Kidney capillary endothelial cell (primary cell): Measurements from ENCODE around the gene PRKN.

Source experiments
- DNase-seq: peaks from one replicate; pipeline ENCODE4 v3.0.0-alpha.2; 2018; ENCODE audit warnings: low spot score

Gene PRKN

DNA sequence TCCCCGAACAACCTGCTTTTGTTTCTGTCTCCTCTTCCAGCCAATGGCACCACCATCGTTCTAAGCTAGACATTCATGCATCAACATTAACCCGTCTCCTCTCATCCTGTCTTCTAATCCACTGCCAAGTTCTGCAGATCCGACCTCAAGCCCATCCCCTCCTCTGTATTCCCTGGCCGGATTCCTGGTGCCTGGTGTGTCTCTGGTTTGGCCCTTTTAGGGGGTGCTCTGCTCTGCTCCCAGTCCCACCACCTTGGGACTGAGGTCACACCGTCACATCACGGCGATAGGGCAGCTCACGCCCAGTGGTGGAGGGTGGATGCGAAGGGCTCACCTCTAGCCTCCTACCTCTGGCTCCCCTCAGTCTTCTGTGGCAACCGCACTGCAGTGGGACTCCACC, 1351.2 kb downstream of the PRKN start:
- DNase-seq: no peak

DNA sequence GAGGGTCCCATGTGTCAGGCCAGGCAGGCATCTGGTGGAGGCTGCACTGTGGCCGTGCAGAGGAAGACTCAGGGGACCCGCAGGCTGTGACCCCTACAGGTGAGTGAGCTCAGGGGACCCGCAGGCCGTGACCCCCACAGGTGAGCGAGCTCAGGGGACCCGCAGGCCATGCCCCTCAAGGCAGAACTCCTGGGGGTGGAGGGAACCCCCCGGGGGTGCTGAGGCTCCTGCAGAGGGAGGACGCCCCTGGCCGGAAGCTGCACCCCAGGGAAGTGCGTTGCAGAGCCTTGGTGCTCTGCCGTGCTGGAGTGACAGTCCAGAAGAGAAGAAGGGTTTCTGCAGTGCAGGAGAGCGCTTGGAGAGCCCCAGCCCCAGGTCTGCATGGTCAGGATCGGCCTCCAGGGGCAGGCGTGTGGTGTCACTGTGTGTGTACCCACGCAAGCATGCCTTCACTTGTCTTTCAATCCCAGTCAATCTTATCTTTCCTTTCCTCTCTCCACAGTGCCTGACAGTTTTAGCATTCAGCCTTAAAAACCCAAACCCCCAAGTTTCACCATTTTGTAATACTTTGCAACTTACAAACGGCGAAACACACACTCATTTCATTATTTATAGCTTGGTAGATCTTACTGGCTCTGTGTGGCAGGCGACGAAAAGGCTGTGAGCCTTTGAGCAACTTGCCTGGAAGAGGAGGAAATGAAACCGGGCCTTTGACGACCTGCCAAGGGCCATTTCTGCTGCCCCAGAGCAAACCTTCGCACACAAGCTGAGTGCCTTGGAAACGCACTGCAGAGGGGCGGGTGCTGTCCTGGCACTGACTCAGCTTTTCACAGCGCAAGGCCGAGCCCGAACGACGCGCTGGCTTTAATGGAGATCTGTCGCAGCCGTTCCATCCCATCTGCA, 1352.3 kb downstream of the PRKN start:
- no peak for DNase-seq

DNA sequence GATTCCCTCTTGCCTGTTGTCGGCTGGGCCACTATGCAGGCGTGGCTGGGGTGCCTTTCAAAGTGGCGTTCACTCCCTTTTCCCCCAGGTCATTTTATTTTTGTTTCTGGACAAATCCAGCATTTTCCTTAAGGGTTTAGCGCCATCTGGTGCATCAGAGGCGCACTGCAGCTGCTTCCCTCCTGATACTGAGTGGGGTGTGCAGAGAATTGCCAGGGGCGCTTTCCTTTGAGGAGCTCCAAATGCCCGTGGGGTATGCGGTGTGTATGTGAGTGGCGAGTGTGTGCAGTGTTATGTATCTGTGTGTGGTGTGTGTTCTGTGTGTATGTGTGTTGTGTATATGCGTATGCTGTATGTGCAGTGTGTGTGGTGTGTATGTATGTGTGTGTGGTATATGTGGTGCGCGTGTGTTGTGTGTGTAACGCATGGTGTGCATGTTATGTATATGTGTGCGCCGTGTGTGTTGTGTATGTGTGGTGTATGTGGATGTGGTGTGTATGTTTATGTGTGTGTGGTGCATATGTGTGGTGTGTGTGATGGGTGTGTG, 1353.6 kb downstream of the PRKN start:
- DNase-seq: peak; percentile 56

DNA sequence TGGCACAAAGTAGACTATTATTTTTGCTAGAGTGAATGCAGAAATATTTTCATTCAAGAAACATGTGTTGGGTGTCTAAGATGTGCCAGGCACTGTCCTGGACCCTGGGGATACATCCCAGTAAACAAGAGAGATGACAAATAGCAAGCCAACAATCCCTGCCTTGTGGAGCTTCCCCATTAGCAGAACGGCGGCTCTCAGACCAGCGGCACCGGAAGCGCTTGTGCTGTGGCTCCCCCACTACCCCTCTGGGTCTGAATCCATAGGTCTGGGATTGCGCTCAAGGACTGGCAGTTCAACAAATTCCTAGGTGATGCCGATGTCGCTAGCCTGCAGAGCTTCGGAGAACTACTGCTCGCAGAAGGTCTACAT, 1355.2 kb downstream of the PRKN start:
- no peak for DNase-seq

DNA sequence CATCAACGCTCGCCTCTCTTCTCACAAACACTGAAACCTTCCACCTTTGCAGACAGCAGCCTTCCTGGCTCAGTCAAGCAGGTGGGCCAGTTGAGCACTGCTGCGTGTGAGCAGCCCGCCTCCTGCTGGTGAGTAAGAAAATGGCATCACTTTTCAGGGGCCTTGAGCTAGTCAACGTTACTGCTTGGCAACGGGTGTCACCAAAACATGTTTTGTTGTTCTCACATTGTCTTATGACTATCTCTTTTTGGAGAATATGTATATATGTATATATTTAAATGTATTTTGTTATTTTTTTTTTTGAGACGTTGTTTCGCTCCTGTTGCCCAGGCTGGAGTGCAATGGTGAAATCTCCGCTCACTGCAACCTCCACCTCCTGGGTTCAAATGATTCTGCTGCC, 1356.7 kb downstream of the PRKN start:
- peak; percentile 54 for DNase-seq

DNA sequence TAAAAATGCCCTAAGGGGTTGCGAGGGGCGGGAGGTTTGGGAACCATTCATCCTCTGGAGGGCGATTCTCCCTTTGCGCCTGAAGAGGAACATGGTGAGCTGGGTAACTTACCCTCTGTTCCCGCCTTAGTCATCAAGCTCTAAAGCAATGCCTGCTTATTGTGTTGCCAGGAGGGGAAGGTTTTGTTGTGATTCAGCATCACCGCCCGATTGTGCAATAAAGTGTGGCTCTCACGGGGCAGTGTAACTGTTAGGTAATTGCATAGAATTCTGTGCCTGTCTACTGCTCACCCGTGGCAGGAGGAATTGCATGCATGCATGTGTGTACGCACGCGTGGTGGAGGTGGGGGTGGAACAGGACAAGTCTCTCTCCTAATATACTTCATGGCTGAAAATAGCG, 1358.2 kb downstream of the PRKN start:
- DNase-seq: no peak

DNA sequence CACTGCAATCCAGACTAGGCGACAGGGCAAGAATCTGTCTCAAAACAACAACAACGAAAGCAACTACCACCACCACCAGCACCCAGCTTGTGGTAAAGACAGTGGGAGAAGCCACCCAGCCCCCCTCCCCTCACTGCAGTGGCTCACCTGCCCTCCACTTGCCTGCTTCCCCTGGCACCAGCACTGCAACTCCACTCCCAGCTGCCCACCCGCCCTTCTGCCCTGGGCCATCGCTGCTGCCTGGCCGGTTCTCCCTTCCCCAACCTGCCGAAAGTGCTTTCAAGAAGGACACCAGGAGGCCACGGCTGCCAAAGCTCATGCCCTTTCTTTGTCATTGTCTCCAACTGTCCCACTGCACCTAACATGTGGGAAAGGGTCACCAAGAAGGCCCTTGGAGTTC, 1359.1 kb downstream of the PRKN start:
- no peak for DNase-seq

DNA sequence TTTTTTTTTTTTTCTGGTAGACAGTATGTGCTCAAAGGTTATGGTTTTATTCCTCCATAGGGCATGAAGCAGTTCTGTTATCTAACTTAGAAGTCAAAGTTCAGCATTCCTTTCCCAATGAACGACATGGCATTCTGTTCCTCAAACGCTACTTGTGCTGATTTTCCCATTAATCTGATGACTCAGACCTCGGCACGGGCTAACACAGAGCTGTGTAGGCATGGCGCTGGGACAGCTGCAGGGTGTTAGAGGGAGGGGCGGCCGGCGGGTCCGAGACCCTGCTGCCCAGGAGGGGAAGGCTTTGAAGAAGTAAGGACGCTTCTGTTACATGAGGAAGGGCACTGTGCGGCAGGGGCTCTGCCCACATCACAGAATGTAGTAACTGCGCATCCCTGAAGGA, 1360.1 kb downstream of the PRKN start:
- no peak for DNase-seq

DNA sequence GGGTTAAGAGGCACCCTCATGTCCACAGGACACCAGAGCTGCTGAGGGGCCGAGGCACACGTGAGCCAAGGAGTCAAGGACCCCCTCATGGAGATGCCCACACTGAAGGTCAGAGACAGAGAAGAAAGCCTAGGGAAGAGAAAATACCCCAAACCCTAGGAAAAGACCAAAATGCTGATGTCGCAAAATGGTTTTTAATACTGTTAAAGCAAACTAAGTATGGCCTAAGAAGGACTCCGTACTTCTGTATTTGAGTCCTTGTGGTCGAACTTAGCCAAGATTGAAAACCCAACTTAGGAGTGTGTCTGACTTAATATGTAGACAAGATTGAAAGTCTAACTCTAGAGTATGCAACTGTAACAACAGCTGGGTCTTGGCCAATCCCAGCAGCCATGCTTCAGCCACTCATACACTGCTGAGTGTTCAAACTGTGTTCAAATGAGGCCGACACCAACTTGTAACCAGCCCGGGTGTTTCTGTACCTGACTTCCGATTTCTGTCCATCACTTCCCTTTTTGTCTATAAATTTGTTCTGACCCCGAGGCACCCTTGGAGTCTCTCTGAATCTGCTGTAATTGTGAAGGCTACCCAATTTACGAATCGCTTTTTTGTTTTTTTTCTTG, 1361.2 kb downstream of the PRKN start:
- no peak for DNase-seq

DNA sequence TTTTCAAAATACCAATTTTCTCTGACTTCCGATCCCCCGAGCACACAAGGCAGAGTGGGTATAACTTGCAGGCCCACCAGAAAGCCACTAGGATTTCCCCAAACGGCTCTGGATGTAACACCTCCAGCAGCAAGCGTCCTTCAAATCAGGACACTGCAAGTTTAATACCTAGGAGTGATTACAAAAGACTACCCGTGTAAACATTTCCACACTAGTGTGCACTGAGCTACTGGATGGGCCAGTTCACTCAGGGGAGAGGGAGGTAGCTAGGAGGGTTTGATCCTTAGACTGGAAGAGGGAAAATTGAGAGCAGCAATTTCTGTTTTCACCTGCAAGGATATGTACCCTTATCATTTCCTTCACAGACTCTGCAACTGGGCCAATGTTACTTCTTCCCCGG, 1361.9 kb downstream of the PRKN start:
- DNase-seq: no peak

DNA sequence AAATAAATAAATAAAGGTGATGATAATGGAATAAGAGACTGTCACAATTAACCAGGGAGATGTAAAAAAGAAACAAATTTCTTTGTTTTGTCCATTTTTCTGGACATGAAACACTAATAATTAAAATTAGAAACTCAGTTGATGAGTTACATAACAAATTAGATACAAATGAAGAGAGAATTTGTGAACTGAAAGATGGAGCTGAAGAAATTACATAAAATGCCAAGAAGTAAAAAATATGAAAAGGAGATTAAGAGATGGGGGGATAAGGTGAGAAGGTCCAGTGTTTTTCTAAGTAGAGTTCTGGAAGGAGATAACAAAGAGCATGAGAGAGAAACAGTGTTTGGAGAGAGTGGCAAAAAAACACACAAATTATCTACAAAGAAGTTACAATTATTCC, 1364.3 kb downstream of the PRKN start:
- no peak for DNase-seq

DNA sequence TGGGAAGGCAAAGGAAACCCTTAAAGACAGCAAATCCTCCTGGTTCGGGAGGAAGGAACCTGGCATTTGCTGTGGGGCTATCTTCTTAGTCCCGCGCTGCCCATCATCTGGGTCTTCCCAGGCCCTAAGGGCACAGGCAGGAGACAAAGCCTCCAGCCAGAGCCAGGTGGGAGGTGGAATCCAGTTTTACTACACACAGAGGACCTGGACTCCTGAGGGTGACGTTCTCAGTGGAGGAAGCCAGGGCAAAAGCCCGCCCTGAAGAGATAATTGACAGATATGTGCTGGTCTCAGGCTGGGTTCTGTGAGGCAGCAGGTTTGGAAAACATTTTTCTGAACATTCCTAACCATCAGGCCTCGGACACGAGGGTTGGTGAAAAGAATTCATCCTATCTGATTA, 1365.3 kb downstream of the PRKN start:
- no peak for DNase-seq

DNA sequence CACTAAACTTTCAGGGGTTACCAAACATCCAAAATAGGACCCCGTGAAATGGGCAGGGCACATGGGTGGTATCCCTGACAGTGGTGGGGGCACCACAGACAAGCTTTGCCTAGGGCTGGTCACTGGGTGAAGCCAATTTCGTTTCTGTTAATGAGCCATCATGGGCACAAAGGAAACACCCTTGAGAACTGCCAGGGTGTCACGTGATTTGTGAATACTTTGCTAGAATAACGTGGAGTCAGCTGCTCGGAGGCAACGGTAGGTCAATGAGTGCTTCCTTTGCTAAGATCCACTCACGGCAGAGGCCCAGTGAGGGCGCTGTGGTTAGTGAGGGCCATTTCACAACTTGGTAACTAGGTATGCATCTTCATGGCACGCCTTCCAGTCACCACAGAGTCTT, 1366.0 kb downstream of the PRKN start:
- DNase-seq: no peak

DNA sequence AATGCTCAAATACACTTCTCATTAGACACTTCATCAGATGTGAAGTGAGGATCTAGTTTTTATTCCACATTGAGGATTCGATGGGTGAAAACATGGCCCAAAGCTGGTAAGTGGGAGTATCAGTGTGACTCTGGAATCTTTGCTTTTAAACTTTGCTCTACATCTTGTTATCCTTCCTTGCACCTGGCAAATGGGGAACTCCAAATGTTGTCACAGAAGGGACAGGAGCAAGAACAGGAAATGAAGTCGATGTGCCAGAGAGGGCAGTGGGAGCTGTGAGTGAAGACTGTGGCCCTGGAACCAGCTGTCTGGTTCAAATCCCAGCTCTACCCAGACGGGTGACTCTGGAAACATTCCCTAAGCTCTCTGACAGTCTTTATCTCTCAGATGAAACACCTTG, 1367.0 kb downstream of the PRKN start:
- no peak for DNase-seq

DNA sequence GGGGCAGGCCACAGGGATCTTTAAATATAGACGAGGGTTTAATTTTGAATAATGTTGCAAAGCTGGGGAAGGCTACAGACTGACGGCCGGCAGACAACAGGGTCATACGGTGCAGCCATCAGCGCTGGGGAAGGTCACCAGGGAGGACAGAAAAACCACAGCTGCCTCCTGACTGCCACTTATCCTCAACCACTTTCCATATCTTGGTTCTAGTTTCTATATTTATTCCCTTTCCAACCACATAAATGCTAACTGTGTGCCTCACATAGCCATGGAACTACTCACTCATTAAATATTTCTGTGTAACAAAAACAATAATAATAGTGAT, 1368.0 kb downstream of the PRKN start:
- DNase-seq: no peak

DNA sequence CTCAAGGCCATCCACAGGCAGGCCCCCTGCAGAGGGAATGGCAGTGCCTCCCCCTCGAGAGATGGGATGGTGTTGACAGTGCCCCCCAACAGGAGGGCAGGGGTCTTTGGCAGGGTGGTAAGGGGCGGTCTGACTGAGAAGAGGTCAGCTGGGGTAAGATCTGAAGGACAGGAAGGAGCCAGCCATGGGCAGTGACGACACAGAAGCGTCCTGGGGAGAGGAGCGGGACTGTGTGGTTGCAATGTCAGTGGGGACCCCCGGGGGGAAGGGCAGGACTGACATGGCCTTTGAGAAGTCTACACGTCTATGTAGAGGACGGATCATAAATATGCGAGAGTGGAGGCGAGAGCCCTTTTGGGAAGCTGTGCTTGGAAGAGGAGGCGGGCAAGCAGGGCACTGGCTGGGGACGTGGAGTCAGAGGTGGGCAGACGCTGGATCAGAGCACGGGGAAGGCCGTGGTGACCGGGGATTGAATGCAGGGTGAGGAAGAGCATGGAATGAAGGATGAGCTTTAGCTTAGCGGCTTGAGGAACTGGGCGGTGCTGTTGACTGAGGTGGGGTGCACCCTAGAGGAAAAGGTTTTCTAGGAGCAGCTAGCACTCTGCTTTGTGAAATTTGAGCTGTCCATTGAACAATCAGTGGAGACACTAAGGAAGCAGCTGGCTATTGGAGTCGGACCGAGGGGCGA, 1371.3 kb downstream of the PRKN start:
- DNase-seq: no peak

DNA sequence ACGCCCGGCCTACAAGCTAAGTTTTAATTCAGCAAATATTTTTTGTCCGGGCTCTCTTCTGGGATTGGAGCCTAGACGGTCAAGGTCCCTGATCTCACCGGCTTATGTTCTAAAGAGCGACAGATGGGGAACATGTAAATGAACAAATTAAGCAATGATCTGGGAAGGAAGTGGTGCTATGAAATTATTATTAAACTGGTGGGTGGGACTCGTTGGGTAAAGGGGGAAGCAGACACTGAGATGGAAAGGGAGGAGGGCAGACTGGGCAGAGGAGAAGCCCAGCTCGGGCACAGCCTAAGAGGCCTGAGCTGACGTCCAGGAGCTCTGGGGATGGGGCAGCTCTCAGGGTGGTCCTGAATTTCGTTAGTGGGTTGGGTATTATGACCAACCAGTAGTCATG, 1371.9 kb downstream of the PRKN start:
- DNase-seq: no peak

DNA sequence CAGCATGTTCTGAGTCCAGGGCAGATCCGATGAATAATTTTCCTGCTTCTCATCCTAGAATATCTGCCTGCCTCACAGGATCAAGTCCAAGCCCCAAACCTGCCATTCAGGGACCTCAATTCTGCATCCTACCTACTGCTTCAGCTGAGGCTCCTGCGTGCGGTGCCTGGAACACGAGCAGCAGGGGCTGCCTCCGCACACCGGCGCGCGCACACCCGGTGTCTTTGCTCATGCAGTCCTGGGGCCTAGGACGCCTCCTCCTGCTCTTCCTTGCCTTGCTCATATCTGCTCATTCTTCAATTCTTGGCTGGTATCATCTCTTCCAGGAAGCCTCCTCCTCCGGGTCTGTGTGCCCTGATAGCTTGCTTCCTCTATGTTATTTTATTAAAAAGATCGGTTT, 1372.6 kb downstream of the PRKN start:
- DNase-seq: no peak

DNA sequence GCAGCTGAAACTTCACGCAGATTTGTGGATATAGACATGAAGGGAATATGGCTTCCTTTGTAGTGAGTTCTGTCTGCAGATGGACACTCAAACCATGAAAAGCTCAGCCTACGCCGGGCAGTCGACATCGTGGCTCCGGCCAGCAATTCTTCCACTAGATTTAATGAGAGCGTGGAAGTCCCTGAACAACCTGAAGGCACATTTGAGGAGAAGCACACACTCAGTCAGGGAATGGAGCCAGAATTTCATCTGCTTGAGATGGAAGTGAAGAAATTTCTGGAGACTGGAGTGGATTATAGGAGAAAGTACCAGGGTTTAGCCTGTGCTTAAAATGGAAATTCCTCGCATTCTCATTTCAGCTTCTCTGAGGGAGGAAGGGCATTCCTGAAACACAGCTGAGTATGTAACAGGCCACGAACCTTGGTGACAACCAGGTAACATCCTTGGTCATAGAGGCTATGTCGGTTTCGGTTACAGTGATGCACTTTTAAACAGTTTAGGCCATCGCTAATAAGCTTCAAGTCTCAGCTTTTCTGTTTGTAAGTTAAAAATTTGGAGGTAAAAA, 1373.2 kb downstream of the PRKN start:
- no peak for DNase-seq

DNA sequence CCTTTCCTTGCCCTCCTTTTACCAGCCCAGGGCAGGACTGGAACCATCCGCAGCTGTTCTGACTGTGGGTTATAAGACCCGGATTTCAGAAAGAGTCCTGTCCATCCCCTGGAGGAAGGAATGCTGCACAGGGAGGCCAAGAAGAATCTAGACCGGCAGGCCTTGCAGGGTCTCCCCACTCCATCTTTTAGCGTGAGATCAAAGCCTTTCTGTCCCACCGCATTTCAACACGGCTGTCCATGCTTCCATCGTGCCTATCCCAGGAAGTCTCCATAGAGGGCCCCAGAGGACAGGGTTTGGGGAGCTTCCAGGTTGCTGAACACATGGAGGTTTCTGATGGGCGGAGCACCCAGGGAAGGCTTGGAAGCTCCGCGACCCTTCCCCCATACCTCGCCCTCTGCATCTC, 1374.4 kb downstream of the PRKN start:
- DNase-seq: no peak

DNA sequence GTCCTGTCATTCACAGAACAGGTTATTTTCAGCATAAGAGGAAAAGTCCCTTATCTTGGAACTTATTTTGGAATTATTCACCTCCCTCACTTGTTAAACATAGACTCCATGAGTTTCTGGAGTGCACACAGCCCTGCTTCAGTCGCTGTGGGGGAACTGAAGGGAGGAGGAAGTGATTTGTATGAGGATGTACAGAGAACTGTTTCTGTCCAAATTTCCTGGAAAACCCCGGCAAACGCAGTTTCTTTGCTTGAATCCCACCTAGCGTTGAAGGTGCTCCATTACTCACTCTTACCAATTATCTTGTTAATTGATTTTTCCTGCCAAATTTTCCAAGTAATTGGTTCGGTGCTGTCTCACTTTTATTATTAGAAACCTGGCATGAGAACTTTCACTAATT, 1375.7 kb downstream of the PRKN start:
- DNase-seq: no peak

DNA sequence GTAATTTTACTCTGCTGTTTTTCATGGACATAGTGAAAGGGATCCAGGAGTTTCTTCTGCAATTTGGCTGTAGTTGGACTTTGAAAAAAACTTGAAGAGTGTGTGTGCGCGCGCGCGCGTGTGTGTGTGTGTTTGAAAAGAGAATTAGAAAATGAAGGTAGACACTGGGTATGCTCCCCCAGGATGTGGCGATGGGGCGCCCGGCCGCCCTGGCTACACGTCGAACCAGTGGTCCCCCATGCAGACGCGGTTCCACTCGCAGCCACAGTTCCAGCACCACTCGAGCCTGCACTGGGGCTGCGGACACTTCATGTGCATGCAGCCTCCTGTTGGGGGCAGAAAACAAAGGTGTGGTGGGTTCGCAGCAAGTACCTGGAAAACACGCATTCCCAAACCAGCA, 1377.7 kb downstream of the PRKN start:
- DNase-seq: no peak

DNA sequence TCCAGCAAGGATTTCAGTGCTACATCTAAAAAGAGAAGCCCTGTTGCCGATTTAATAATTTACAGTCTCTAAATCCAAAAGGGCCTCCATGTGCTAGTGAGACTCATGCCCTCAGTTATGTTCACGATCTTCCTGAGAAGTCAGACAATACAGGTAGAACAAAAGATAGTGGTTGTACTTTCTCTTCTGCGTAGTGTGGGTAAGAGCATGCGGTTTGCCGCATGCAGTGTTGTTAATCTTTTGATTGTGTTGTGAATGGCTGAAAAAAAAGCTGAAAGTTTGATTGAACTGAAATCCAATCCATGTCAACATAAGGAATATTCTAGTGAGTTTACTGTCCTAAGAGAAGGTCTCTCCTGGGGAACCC, 1379.0 kb downstream of the PRKN start:
- no peak for DNase-seq
